H1 (cell line): ENCODE results near the gene SMARCB1.

Experiments
- CEBPB ChIP-seq: IDR thresholded peaks from 2 replicates; pipeline ENCODE4 v1.6.1; 2012; ENCODE audit warnings: low read depth, low read length
- CTCF ChIP-seq, 3 experiments: IDR thresholded peaks; 1 replicate in 2 of 3; 2 replicates in 1 of 3; pipeline versions ENCODE4 v1.5.1 to v1.6.1; 2011; ENCODE audit warnings: low read length in 3 of 3, mild to moderate bottlenecking in 3 of 3, inconsistent platforms in 2 of 3, low read depth in 1 of 3, moderate library complexity in 1 of 3; ENCODE audit not compliant: insufficient read depth in 1 of 3; ENCODE audit errors: control extremely low read depth in 1 of 3
- EZH2 ChIP-seq: fragments of 200-600 bp; sonication (generic); IDR thresholded peaks from 2 replicates; pipeline ENCODE4 v1.7.1; 2012; ENCODE audit warnings: low read depth, mild to moderate bottlenecking, moderate library complexity, low read length, inconsistent platforms; ENCODE audit not compliant: severe bottlenecking
- HDAC2 ChIP-seq, 2 experiments: fragments of 300-600 bp in 1 of 2; sonication (generic) in 1 of 2; IDR thresholded peaks; 2 replicates each; pipeline ENCODE4 v1.6.1; 2011 to 2012; ENCODE audit warnings: low read depth in 2 of 2, low read length in 2 of 2, mild to moderate bottlenecking in 2 of 2, moderate library complexity in 2 of 2, borderline replicate concordance in 1 of 2, inconsistent platforms in 1 of 2
- POLR2A ChIP-seq, 2 experiments: IDR thresholded peaks; 1 replicate in 1 of 2; 2 replicates in 1 of 2; pipeline ENCODE4 v1.6.1; 2011; ENCODE audit warnings: low read depth in 2 of 2, low read length in 2 of 2, mild to moderate bottlenecking in 2 of 2; ENCODE audit errors: control extremely low read depth in 1 of 2
- POLR2AphosphoS5 ChIP-seq: IDR thresholded peaks from 2 replicates; pipeline ENCODE4 v1.6.1; 2011; ENCODE audit warnings: low read depth, low read length
- SIN3A ChIP-seq, 2 experiments: IDR thresholded peaks in 1 of 2; conservative IDR thresholded peaks in 1 of 2; 2 replicates each; pipeline ENCODE4 v1.6.1; 2011 to 2012; ENCODE audit warnings: low read length in 2 of 2, improper control_type of control experiment in 1 of 2, low read depth in 1 of 2, mild to moderate bottlenecking in 1 of 2
- TAF7 ChIP-seq: optimal IDR thresholded peaks from 2 replicates; pipeline ENCODE3; 2011; ENCODE audit warnings: low read depth, mild to moderate bottlenecking, inconsistent platforms, low read length, moderate library complexity, borderline replicate concordance
- TCF12 ChIP-seq: IDR thresholded peaks from 2 replicates; pipeline ENCODE4 v1.6.1; 2011; ENCODE audit warnings: low read depth, mild to moderate bottlenecking, low read length

GRCh38 chr22:23832226-23833016 is 45.7 kb downstream of the SMARCB1 start:
- TF ChIP-seq SIN3A (conservative IDR thresholded peaks at IDR 0.05 in 1 of 2, IDR thresholded peaks at IDR 0.05 in 1 of 2; ENCODE audit: low read depth in 1 of 2, low read length in 2 of 2) (no peak), EZH2 (no peak), CTCF (IDR thresholded peaks at IDR 0.05; ENCODE audit: control extremely low read depth in 1 of 3, insufficient read depth in 1 of 3, low read depth in 1 of 3, low read length in 3 of 3) (no peak), HDAC2 (IDR thresholded peaks at IDR 0.05; ENCODE audit: borderline replicate concordance in 1 of 2, low read depth in 2 of 2, low read length in 2 of 2) (no peak), CEBPB (no peak), POLR2A (IDR thresholded peaks at IDR 0.05; ENCODE audit: control extremely low read depth in 1 of 2, low read depth in 2 of 2, low read length in 2 of 2) (no peak), TCF12 (no peak), POLR2AphosphoS5 (no peak), TAF7 (no peak)
